ENCODE measurements around the gene SHC2.

Gene SHC2

GRCh38 chr19:460877-461720 is at the start of gene SHC2:
Gene SHC2, minus strand, starts transcription at chr19:461033. Its CDS starts 37 bp downstream, at chr19:460996.
- Histone ChIP-seq H3K4me1 (ENCODE audit: insufficient read depth, low read length, severe bottlenecking) (no peaks in the 10 kb centered on the region), H3K4me3 (ENCODE audit: low read depth, low read length, poor library complexity, severe bottlenecking) (no peak within 1 kb of the TSS), H4K20me1 (ENCODE audit: insufficient read depth, low read length) (no peaks in the 10 kb centered on the region), H3K9ac (ENCODE audit: low read length) (no peak within 1 kb of the TSS), H3K27ac (ENCODE audit: low read depth, low read length, poor library complexity, severe bottlenecking) (no peak within 1 kb of the TSS), H3K9me2 (ENCODE audit: low read depth, low read length) (no peaks in the 10 kb centered on the region), H3K27me3 (ENCODE audit: insufficient read depth, low read length) (no peaks in the 10 kb centered on the region), H3K36me3 (ENCODE audit: insufficient read depth, low read length) (no peaks in the 10 kb centered on the region), H3K79me2 (ENCODE audit: insufficient read depth, low read length) (no peaks in the 10 kb centered on the region), H3K4me2 (ENCODE audit: low read length) (no peak within 1 kb of the TSS), H3F3A (ENCODE audit: insufficient read depth, low read length) (no peaks in the 10 kb centered on the region), H3K9me3 (ENCODE audit: low read length) (no peaks in the 10 kb centered on the region), H2AFZ (ENCODE audit: low read length) (no peak within 1 kb of the TSS)
- TF ChIP-seq, protein P1, sequence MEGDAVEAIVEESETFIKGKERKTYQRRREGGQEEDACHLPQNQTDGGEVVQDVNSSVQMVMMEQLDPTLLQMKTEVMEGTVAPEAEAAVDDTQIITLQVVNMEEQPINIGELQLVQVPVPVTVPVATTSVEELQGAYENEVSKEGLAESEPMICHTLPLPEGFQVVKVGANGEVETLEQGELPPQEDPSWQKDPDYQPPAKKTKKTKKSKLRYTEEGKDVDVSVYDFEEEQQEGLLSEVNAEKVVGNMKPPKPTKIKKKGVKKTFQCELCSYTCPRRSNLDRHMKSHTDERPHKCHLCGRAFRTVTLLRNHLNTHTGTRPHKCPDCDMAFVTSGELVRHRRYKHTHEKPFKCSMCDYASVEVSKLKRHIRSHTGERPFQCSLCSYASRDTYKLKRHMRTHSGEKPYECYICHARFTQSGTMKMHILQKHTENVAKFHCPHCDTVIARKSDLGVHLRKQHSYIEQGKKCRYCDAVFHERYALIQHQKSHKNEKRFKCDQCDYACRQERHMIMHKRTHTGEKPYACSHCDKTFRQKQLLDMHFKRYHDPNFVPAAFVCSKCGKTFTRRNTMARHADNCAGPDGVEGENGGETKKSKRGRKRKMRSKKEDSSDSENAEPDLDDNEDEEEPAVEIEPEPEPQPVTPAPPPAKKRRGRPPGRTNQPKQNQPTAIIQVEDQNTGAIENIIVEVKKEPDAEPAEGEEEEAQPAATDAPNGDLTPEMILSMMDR (IDR thresholded peaks at IDR 0.05; ENCODE audit: low read length): no peak
- no peak for TF ChIP-seq EZH2 (IDR thresholded peaks at IDR 0.05; ENCODE audit: borderline replicate concordance, low read length)

- Histone ChIP-seq H3K9me2 (ENCODE audit: low read depth, low read length) (no peaks in the 10 kb centered on the region), H3K4me3 (ENCODE audit: low read depth, low read length, poor library complexity, severe bottlenecking) (peak overlapping the region; percentile 77), H3K79me2 (ENCODE audit: insufficient read depth, low read length) (no peaks in the 10 kb centered on the region), H3K36me3 (ENCODE audit: insufficient read depth, low read length) (peaks cover 8% of the 10 kb centered on the region), H3K4me2 (ENCODE audit: low read length) (peak overlapping the region; percentile 97), H2AFZ (ENCODE audit: low read length) (no peak overlapping the region), H3F3A (ENCODE audit: insufficient read depth, low read length) (no peaks in the 10 kb centered on the region), H3K4me1 (ENCODE audit: insufficient read depth, low read length, severe bottlenecking) (peaks cover 48% of the 10 kb centered on the region), H3K27me3 (ENCODE audit: insufficient read depth, low read length) (no peaks in the 10 kb centered on the region), H3K27ac (ENCODE audit: low read depth, low read length, poor library complexity, severe bottlenecking) (no peak overlapping the region), H3K9ac (ENCODE audit: low read length) (peak overlapping the region; percentile 84), H4K20me1 (ENCODE audit: insufficient read depth, low read length) (no peaks in the 10 kb centered on the region), H3K9me3 (ENCODE audit: low read length) (no peaks in the 10 kb centered on the region)
- TF ChIP-seq, protein P1 (IDR thresholded peaks at IDR 0.05; ENCODE audit: low read length): no peak
- TF ChIP-seq EZH2 (IDR thresholded peaks at IDR 0.05; ENCODE audit: borderline replicate concordance, low read length): no peak
Observed at GRCh38 chr19:508204-509150, 47.6 kb upstream of the SHC2 start.

DNA sequence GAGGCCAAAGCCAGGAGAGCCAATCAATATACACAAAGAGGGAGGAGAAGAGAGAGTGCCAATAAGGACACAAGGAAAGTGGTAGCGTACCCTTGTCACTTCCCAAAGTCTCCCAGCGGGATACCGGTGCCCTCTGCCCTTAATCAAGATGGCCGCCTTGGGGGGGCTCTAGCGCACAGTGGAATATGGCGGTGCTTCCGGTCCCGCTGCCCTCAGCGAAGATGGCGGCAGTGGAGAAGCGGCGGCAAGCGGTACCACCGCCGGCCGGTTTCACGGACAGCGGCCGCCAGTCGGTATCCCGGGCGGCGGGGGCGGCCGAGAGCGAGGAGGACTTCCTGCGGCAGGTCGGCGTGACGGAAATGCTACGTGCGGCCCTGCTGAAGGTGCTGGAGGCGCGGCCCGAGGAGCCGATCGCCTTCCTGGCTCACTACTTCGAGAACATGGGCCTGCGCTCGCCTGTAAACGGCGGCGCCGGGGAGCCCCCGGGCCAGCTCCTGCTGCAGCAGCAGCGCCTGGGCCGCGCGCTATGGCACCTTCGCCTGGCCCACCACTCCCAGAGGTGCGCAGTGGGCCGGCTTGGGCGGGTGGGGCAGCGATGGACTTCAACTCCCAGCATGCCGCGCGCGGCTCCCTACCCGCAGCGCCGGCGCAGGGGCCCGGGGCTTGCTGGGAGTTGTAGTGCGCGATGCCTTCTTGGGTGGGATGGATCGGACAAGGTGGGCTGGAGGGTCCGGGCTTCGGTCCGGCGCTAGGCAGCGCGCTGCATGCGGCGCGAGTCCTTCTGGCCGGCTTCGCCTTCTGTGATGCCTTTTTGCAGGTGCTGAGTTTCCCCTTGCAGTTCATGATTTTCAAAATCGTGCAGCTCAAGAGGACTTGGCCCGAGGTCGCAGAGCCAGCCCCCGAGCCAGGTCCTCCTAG is 46.7 kb upstream of the SHC2 start, which contains the start of gene TPGS1:
TPGS1 (plus strand) TSS at position 212 of the 918 bp plus-strand sequence; CDS start at position 222, 10 bp downstream.
- Histone ChIP-seq H3K27me3 (ENCODE audit: insufficient read depth, low read length) (no peaks in the 10 kb centered on the region), H4K20me1 (ENCODE audit: insufficient read depth, low read length) (no peaks in the 10 kb centered on the region), H3K36me3 (ENCODE audit: insufficient read depth, low read length) (peaks cover 6% of the 10 kb centered on the region), H3K4me2 (ENCODE audit: low read length) (peak within 1 kb of the TSS; percentile 97), H3K4me1 (ENCODE audit: insufficient read depth, low read length, severe bottlenecking) (peaks cover 42% of the 10 kb centered on the region), H3K79me2 (ENCODE audit: insufficient read depth, low read length) (no peaks in the 10 kb centered on the region), H3K4me3 (ENCODE audit: low read depth, low read length, poor library complexity, severe bottlenecking) (peak within 1 kb of the TSS; percentile 77), H3K9ac (ENCODE audit: low read length) (peak within 1 kb of the TSS; percentile 84), H3F3A (ENCODE audit: insufficient read depth, low read length) (no peaks in the 10 kb centered on the region), H3K9me2 (ENCODE audit: low read depth, low read length) (no peaks in the 10 kb centered on the region), H3K9me3 (ENCODE audit: low read length) (0 out of 2 replicates have a peak, but pooled peaks cover 2% of the 10 kb centered on the region), H3K27ac (ENCODE audit: low read depth, low read length, poor library complexity, severe bottlenecking) (peak within 1 kb of the TSS; percentile 74), H2AFZ (ENCODE audit: low read length) (0 out of 2 replicates have a peak within 1 kb of the TSS, but pooled peaks have one; percentile 83)
- TF ChIP-seq EZH2 (IDR thresholded peaks at IDR 0.05; ENCODE audit: borderline replicate concordance, low read length): no peak
- TF ChIP-seq, protein P1 (IDR thresholded peaks at IDR 0.05; ENCODE audit: low read length): no peak
